ENCODE results near the gene COL13A1. TPM values are rescaled to one million over a fixed set of nuclear protein-coding genes. Genes with fewer than 3 reads are reported as not detected.

The COL13A1 gene
- total and polyA plus RNA-seq, 4 donors, result 3.5 to 32.8 (median 11.5) TPM

DNA sequence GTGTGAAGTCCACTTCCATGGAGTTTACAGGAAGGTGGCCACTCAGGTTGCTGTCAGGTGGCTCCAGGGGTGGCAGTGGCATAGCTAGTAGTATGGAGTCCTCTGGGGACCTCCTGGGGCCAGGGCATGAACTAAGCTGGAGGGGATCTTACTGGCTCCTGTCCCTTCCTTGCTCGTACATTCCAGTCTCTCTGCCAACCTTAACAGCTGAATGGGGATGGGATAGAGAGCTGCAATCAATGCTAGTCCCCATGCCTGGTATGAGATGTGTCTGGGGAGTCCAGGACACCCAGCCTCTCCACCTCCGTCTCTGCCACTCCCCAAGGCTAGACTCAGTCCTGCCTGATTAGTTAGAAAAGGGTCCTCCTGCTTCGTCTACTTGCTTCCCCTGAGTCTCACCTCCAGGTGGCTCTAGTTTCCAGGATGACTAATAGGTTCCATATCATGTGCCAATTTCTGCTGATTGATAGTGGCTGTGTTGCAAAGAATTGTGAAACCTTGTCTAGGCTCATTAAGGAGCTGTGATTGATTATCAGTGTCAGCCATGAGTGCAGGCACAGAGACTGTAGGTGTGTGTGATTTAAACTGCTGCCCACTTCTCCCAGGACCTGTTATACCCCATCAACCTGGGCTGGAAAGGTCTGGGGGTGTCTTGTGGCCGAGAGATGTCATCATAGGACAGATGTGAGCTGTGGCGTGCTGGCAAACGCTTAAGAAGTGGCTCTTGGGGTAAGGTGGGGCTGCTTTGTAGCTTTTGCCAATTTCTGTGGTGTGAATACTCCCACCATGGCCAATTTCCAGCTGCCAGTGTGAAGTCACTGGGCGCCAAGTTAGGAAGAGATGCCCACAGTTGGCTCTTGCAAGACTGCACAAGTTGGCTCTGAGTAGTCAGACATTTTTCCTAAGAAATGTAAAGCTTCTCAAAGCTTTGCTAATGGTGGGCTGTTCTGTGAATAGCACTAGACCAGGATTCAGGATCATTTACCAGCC, 59.8 kb downstream of the COL13A1 start:
- ATAC-seq (ENCODE audit: low FRiP score), result peak; percentile 21
- no peak for DNase-seq
- H3K4me1 ChIP-seq (ENCODE audit: control insufficient read depth in 1 of 2, insufficient read depth in 2 of 2, low read length in 2 of 2), result no peaks in the 10 kb centered on the region
- H3K36me3 ChIP-seq (ENCODE audit: control insufficient read depth in 1 of 2, insufficient read depth in 2 of 2, low read length in 1 of 2), result no peaks in the 10 kb centered on the region
- 48 to 51% methylated on average over 7 of the region's 7 CpGs for WGBS, 2 donors
- no peak overlapping the region for H3K4me3 ChIP-seq (ENCODE audit: low read length in 2 of 2)
- H3K27me3 ChIP-seq (ENCODE audit: control insufficient read depth in 1 of 2, insufficient read depth in 2 of 2, low read length in 1 of 2), result no peaks in the 10 kb centered on the region
- peak overlapping the region in 1 of 2 donors; percentile 10 for H3K27ac ChIP-seq (ENCODE audit: low read depth in 1 of 2, low read length in 2 of 2)
- intact Hi-C loops (cut with DNase I), result no loop called here
- H3K9me3 ChIP-seq (ENCODE audit: control insufficient read depth, low read length), result no peaks in the 10 kb centered on the region

DNA sequence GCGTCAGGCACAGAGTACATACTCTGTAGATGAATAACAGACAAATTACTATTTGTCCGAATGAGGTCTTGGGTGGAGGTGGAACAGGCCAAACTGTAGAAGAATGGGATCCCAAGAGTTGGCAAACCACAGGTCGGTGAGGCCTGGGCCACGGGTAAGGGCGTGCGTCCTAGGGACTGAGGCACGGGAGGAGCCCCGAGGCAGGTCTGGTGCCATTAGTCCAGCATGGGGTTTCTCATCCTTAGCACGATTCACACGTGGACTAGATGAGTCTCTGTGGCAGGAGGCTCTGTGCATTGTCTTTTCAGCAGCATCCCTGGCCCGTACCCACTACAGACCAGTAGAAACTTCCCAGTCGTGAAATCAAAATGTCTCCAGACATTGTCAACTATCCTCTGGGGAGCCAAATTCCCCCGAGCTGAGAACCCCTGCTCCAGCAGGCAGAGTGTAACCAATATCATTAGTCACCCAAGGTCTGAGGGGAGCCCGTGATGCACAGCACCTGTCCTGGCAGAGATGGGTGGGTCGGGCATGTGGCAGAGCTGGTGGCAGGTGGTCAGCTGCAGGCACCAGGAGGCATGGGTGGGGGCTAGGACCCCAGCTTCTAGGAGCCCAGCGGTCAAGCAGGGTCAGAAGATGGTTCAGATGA, 61.3 kb downstream of the COL13A1 start:
- no peaks in the 10 kb centered on the region for H3K36me3 ChIP-seq (ENCODE audit: control insufficient read depth in 1 of 2, insufficient read depth in 2 of 2, low read length in 1 of 2)
- DNase-seq, result no peak
- no peak overlapping the region for H3K27ac ChIP-seq (ENCODE audit: low read depth in 1 of 2, low read length in 2 of 2)
- no peaks in the 10 kb centered on the region for H3K4me1 ChIP-seq (ENCODE audit: control insufficient read depth in 1 of 2, insufficient read depth in 2 of 2, low read length in 2 of 2)
- intact Hi-C loops (cut with DNase I), result no loop called here
- 96 to 97% methylated on average over 16 of the region's 16 CpGs for WGBS, 2 donors
- no peak overlapping the region for H3K4me3 ChIP-seq (ENCODE audit: low read length in 2 of 2)
- no peaks in the 10 kb centered on the region for H3K9me3 ChIP-seq (ENCODE audit: control insufficient read depth, low read length)
- no peak for ATAC-seq (ENCODE audit: low FRiP score)
- H3K27me3 ChIP-seq (ENCODE audit: control insufficient read depth in 1 of 2, insufficient read depth in 2 of 2, low read length in 1 of 2), result no peaks in the 10 kb centered on the region

DNA sequence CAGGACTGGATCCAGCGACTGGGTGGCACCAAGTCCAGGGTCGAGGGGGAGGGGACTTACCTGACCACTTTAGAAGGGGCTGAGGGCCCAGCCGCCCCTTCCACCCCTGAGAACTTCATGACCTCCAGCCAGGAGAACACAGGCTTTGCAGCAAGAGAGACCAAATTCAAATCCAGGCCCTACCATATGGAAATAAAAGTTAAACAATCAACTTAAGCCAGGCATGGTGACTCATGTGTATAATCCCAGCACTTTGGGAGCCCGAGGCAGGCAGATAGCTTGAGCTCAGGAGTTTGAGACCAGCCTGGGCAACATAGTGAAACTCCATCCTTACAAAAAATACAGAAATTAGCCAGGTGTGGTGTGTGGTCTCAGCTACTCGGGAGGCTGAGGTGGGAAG, 61.9 kb downstream of the COL13A1 start:
- intact Hi-C loops (cut with DNase I), result no loop called here
- Histone ChIP-seq H3K36me3 (ENCODE audit: control insufficient read depth in 1 of 2, insufficient read depth in 2 of 2, low read length in 1 of 2) (no peaks in the 10 kb centered on the region), H3K4me3 (ENCODE audit: low read length in 2 of 2) (no peak overlapping the region), H3K27ac (ENCODE audit: low read depth in 1 of 2, low read length in 2 of 2) (no peak overlapping the region), H3K4me1 (ENCODE audit: control insufficient read depth in 1 of 2, insufficient read depth in 2 of 2, low read length in 2 of 2) (no peaks in the 10 kb centered on the region), H3K9me3 (ENCODE audit: control insufficient read depth, low read length) (no peaks in the 10 kb centered on the region), H3K27me3 (ENCODE audit: control insufficient read depth in 1 of 2, insufficient read depth in 2 of 2, low read length in 1 of 2) (no peaks in the 10 kb centered on the region)
- WGBS, 2 donors, result 93 to 97% methylated on average over 5 of the region's 5 CpGs
- DNase-seq, result no peak
- ATAC-seq (ENCODE audit: low FRiP score), result no peak

DNA sequence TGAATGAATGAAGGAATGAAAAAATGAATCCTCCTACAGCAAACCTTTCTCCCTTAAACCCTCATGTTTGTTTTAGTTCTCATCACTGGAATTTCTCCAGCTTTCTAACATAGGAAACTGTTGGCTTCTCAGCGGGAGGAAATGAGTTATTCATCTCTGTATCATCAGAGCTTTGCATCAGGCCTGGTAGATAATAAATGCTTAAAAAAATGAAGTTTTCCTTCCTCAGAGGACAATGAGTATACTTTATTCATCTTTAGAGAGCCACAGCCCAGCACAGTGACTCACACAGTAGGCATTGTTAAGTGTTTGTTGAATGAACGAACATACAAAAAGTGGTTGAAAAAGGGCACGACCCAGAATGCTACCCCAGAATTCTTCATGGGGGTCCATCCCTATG, 62.6 kb downstream of the COL13A1 start:
- no peak for ATAC-seq (ENCODE audit: low FRiP score)
- Histone ChIP-seq H3K36me3 (ENCODE audit: control insufficient read depth in 1 of 2, insufficient read depth in 2 of 2, low read length in 1 of 2) (no peaks in the 10 kb centered on the region), H3K4me3 (ENCODE audit: low read length in 2 of 2) (no peak overlapping the region), H3K27me3 (ENCODE audit: control insufficient read depth in 1 of 2, insufficient read depth in 2 of 2, low read length in 1 of 2) (no peaks in the 10 kb centered on the region), H3K9me3 (ENCODE audit: control insufficient read depth, low read length) (no peaks in the 10 kb centered on the region), H3K27ac (ENCODE audit: low read depth in 1 of 2, low read length in 2 of 2) (no peak overlapping the region), H3K4me1 (ENCODE audit: control insufficient read depth in 1 of 2, insufficient read depth in 2 of 2, low read length in 2 of 2) (no peaks in the 10 kb centered on the region)
- no peak for DNase-seq
- WGBS, 2 donors, result 82 to 85% methylated on average over 3 of the region's 3 CpGs
- intact Hi-C loops (cut with DNase I), result no loop called here

DNA sequence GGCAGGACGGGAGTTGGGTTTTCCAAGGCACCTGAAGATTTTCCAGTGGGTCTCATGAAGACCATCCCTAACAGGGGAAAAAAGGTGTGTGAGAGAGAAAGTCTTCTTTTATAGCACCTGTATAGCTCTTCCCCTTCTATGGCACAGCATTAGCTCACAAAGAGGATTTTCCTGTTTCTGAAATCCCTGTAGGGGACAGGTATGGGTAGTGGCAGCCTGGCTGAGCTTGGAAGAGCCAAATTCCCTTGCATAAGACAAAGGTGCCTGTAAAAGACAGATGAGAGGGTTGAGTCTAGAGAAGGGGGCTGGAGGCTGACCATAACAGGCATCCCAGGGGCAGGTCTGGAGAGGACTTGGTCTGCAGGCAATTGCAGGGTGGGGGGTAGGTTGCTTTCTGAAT, 63.7 kb downstream of the COL13A1 start:
- H3K27me3 ChIP-seq (ENCODE audit: control insufficient read depth in 1 of 2, insufficient read depth in 2 of 2, low read length in 1 of 2), result no peaks in the 10 kb centered on the region
- no peaks in the 10 kb centered on the region for H3K9me3 ChIP-seq (ENCODE audit: control insufficient read depth, low read length)
- no peaks in the 10 kb centered on the region for H3K4me1 ChIP-seq (ENCODE audit: control insufficient read depth in 1 of 2, insufficient read depth in 2 of 2, low read length in 2 of 2)
- peak in 1 of 2 donors; percentile 8 for DNase-seq
- ATAC-seq (ENCODE audit: low FRiP score), result no peak
- intact Hi-C loops (cut with DNase I), result no loop called here
- H3K27ac ChIP-seq (ENCODE audit: low read depth in 1 of 2, low read length in 2 of 2), result no peak overlapping the region
- H3K36me3 ChIP-seq (ENCODE audit: control insufficient read depth in 1 of 2, insufficient read depth in 2 of 2, low read length in 1 of 2), result no peaks in the 10 kb centered on the region
- WGBS, 2 donors, result 94 to 100% methylated on average over 1 of the region's 1 CpG
- no peak overlapping the region for H3K4me3 ChIP-seq (ENCODE audit: low read length in 2 of 2)

DNA sequence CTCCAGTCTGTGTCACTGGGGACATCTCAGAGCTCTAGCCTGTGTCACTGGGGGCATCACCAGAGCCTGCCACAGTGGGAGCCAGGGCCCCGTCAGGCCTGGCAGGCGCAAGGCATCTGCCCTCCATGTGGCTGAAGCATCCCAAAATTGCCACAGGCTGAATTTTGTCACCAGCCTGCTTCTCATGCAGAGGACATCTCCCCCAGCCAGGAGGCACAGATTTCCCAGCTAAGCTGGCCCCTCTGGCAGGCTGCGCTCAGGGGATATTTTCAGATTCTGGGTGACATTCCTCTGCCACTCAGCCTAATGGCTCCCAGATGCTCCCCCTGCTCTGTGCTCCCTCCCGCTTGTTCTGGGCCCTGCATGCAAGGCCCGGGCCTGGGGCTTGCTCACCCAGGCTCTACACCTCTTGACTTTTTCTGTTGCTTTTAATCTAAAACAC, 64.6 kb downstream of the COL13A1 start:
- ATAC-seq (ENCODE audit: low FRiP score) (no peak), DNase-seq (peak in 1 of 2 donors; percentile 30)
- Histone ChIP-seq H3K36me3 (ENCODE audit: control insufficient read depth in 1 of 2, insufficient read depth in 2 of 2, low read length in 1 of 2) (peaks cover 0 to 2% of the 10 kb centered on the region in 2 donors), H3K27me3 (ENCODE audit: control insufficient read depth in 1 of 2, insufficient read depth in 2 of 2, low read length in 1 of 2) (no peaks in the 10 kb centered on the region), H3K4me1 (ENCODE audit: control insufficient read depth in 1 of 2, insufficient read depth in 2 of 2, low read length in 2 of 2) (no peaks in the 10 kb centered on the region), H3K9me3 (ENCODE audit: control insufficient read depth, low read length) (no peaks in the 10 kb centered on the region), H3K4me3 (ENCODE audit: low read length in 2 of 2) (no peak overlapping the region), H3K27ac (ENCODE audit: low read depth in 1 of 2, low read length in 2 of 2) (peak overlapping the region in 1 of 2 donors; percentile 36)
- intact Hi-C loops (cut with DNase I), result no loop called here
- WGBS, 2 donors, result 55 to 66% methylated on average over 5 of the region's 5 CpGs

DNA sequence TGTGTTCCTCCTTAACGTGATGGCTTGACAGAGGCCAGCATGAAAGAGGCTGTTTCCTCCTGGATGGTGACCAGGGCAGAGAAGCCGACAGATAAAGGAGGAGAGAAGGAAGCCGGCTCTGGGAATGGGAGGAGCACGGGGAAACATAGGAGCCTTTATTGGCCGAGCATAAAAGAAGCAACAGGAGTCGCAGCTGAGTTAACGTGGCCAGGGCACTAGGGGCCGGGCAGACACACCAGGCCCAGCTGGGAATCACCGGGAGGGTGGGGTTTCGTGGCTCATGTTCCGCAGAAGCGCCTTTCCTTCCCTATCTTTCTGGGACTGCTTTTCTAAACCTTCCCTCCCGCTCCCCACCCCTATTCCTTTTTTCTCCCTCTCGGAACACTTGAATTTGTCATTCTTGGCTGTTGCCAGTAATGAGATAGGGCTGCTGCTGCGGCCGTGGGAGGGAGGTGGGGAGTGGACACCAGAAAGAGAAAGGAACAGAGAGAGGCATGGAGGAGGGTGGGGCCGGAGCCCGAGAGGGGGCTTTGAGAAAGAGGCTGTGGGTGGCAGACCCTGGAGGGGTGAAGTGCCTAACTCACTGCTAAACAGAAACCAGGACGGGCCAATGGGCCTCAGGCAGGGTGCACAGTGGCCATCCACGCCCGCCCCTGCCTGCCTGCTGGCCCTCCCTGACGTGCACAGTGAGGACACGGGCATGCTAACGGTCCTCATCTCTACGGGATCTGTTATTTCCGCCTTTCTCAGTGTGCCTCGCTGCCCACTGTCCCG, 65.2 kb downstream of the COL13A1 start:
- ATAC-seq (ENCODE audit: low FRiP score) (peak; percentile 30), DNase-seq (no peak)
- H3K9me3 ChIP-seq (ENCODE audit: control insufficient read depth, low read length), result no peaks in the 10 kb centered on the region
- no peaks in the 10 kb centered on the region for H3K27me3 ChIP-seq (ENCODE audit: control insufficient read depth in 1 of 2, insufficient read depth in 2 of 2, low read length in 1 of 2)
- no peak overlapping the region for H3K4me3 ChIP-seq (ENCODE audit: low read length in 2 of 2)
- 19 to 21% methylated on average over 27 to 28 of the region's 28 CpGs for WGBS, 2 donors
- H3K36me3 ChIP-seq (ENCODE audit: control insufficient read depth in 1 of 2, insufficient read depth in 2 of 2, low read length in 1 of 2), result peaks cover 0 to 2% of the 10 kb centered on the region in 2 donors
- H3K27ac ChIP-seq (ENCODE audit: low read depth in 1 of 2, low read length in 2 of 2), result peak overlapping the region in 1 of 2 donors; percentile 36
- no peaks in the 10 kb centered on the region for H3K4me1 ChIP-seq (ENCODE audit: control insufficient read depth in 1 of 2, insufficient read depth in 2 of 2, low read length in 2 of 2)
- intact Hi-C loops (cut with DNase I), result no loop called here

DNA sequence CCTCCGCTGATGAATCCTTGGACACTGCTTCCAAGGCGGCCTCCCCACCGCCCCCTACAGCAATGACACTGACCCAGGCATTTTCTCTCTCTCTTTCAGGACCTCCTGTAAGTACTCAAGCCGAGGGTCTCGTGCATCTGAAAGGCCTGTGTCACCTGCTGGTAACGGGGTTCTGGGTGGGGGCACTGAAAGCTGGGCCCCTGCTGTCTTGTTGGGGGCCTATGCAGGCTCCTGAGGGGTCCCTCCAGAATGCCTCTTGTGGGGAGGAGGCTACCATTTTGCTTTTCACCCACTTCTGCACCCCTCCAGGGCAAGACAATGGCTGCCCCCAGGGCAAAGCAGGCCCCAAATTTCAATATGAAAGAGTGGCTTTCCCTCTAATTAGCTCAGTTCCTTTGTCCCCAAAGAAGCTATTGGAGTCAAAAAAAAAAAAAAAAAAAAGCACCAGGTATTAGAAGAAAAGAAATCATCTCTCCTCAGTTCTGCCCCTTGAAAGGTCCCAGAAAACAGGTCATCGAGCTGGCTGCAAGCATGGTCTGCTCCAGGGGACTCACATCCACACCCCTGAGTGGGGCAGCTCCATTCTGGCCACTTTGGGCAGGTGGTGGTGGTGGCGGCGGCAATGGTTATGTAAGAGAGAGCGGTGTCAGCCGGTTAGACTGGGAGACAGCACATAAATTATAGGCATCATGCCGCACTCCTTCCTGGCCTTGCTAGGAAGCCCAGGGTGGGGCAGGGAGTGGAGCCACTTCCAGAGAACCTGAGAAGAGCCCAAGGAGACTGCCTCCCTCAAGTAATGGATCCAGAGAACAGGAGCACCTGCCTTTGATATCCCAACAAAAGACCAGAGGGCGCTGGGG, 66.2 kb downstream of the COL13A1 start:
- Histone ChIP-seq H3K27ac (ENCODE audit: low read depth in 1 of 2, low read length in 2 of 2) (no peak overlapping the region), H3K36me3 (ENCODE audit: control insufficient read depth in 1 of 2, insufficient read depth in 2 of 2, low read length in 1 of 2) (peaks cover 0 to 2% of the 10 kb centered on the region in 2 donors), H3K27me3 (ENCODE audit: control insufficient read depth in 1 of 2, insufficient read depth in 2 of 2, low read length in 1 of 2) (no peaks in the 10 kb centered on the region), H3K4me1 (ENCODE audit: control insufficient read depth in 1 of 2, insufficient read depth in 2 of 2, low read length in 2 of 2) (no peaks in the 10 kb centered on the region), H3K4me3 (ENCODE audit: low read length in 2 of 2) (no peak overlapping the region), H3K9me3 (ENCODE audit: control insufficient read depth, low read length) (no peaks in the 10 kb centered on the region)
- no peak for ATAC-seq (ENCODE audit: low FRiP score)
- peak in 1 of 2 donors; percentile 17 for DNase-seq
- intact Hi-C loops (cut with DNase I), result no loop called here
- 88 to 90% methylated on average over 13 of the region's 13 CpGs for WGBS, 2 donors
